ENCODE measurements around the gene ADAMTS16.

The ADAMTS16 gene

GRCh38 chr5:5290674-5291334, 150.7 kb downstream of the ADAMTS16 start:
- no peak for DNase-seq

GRCh38 chr5:5291357-5291756, 151.2 kb downstream of the ADAMTS16 start:
- DNase-seq, result no peak

- DNase-seq, result no peak
Measured at GRCh38 chr5:5293029-5293428, 152.9 kb downstream of the ADAMTS16 start.

- DNase-seq, result no peak
Measured at GRCh38 chr5:5294429-5294828, 154.3 kb downstream of the ADAMTS16 start.

GRCh38 chr5:5295351-5295750, 155.2 kb downstream of the ADAMTS16 start:
- DNase-seq, result no peak

- no peak for DNase-seq
Measured at GRCh38 chr5:5296051-5296450, 155.9 kb downstream of the ADAMTS16 start.

GRCh38 chr5:5297432-5298067, 157.4 kb downstream of the ADAMTS16 start:
- no peak for DNase-seq

- no peak for DNase-seq
Measured at GRCh38 chr5:5298068-5298633, 158.0 kb downstream of the ADAMTS16 start.

GRCh38 chr5:5298841-5299541, 158.9 kb downstream of the ADAMTS16 start:
- DNase-seq, result no peak

- no peak for DNase-seq
Measured at GRCh38 chr5:5301176-5301575, 161.0 kb downstream of the ADAMTS16 start.

GRCh38 chr5:5302201-5302600, 162.1 kb downstream of the ADAMTS16 start:
- no peak for DNase-seq

GRCh38 chr5:5303242-5303641, 163.1 kb downstream of the ADAMTS16 start:
- no peak for DNase-seq

GRCh38 chr5:5304361-5305020, 164.4 kb downstream of the ADAMTS16 start:
- DNase-seq, result no peak

GRCh38 chr5:5306696-5307095, 166.6 kb downstream of the ADAMTS16 start:
- no peak for DNase-seq

GRCh38 chr5:5308319-5308718, 168.2 kb downstream of the ADAMTS16 start:
- DNase-seq, result no peak

- DNase-seq, result no peak
Measured at GRCh38 chr5:5309645-5310044, 169.5 kb downstream of the ADAMTS16 start.

- no peak for DNase-seq
Measured at GRCh38 chr5:5313101-5313635, 173.0 kb downstream of the ADAMTS16 start.

- no peak for DNase-seq
Measured at GRCh38 chr5:5314166-5314565, 174.0 kb downstream of the ADAMTS16 start.

GRCh38 chr5:5314626-5315025, 174.5 kb downstream of the ADAMTS16 start:
- DNase-seq, result no peak

- no peak for DNase-seq
Measured at GRCh38 chr5:5315068-5315980, 175.2 kb downstream of the ADAMTS16 start.

GRCh38 chr5:5316334-5316733, 176.2 kb downstream of the ADAMTS16 start:
- no peak for DNase-seq

- DNase-seq, result no peak
Measured at GRCh38 chr5:5317976-5318375, 177.8 kb downstream of the ADAMTS16 start.

All from hematopoietic multipotent progenitor cell treated with erythropoietin and hydrocortisone succinate and interleukin-3 and kit ligand, for 4 days (in vitro differentiated cells).